Choroid plexus epithelial cell (primary cell): Measurements from ENCODE around the gene MTG2.

ENCODE experiments used
- DNase-seq: peaks from one replicate; pipeline ENCODE4 v3.0.0-alpha.2; 2010; ENCODE audit warnings: low read depth
- H3K4me3 ChIP-seq: 2 replicates; pipeline ENCODE4 v1.5.1; 2011; ENCODE audit warnings: low read depth, mild to moderate bottlenecking, control low read depth, low read length, moderate library complexity
- CTCF ChIP-seq: conservative IDR thresholded peaks from 2 replicates; pipeline ENCODE4 v1.5.1; 2011; ENCODE audit warnings: low read depth, mild to moderate bottlenecking, control low read depth, inconsistent platforms, low read length, moderate library complexity

MTG2 gene

GRCh38 chr20:62198931-62199330 lies 16.1 kb downstream of the MTG2 start:
- H3K4me3 ChIP-seq: no peak overlapping the region
- no peak for DNase-seq
- TF ChIP-seq CTCF: no peak

GRCh38 chr20:62200491-62201172 lies 17.8 kb downstream of the MTG2 start:
- H3K4me3 ChIP-seq: no peak overlapping the region
- no peak for TF ChIP-seq CTCF
- DNase-seq: no peak

GRCh38 chr20:62201173-62202082 lies 18.6 kb downstream of the MTG2 start:
- no peak for DNase-seq
- no peak for TF ChIP-seq CTCF
- H3K4me3 ChIP-seq: no peak overlapping the region

GRCh38 chr20:62202083-62202395 lies 19.2 kb downstream of the MTG2 start:
- H3K4me3 ChIP-seq: no peak overlapping the region
- no peak for TF ChIP-seq CTCF
- no peak for DNase-seq

GRCh38 chr20:62202676-62203377 lies 20.0 kb downstream of the MTG2 start:
- DNase-seq: no peak

More at GRCh38 chr20:62202676-62203377, 20.0 kb downstream of the MTG2 start:
- no peak for TF ChIP-seq CTCF
- H3K4me3 ChIP-seq: no peak overlapping the region
